Breast epithelium (tissue), 3 donors: ENCODE measurements around the gene WFDC2.

ENCODE experiments used
- CTCF ChIP-seq, 3 donors: fragments of 450-650 bp; IDR thresholded peaks; one replicate each; pipeline ENCODE4 v1.5.1; 2016 to 2017; ENCODE audit warnings: antibody characterized with exemption in 3 of 3, mild to moderate bottlenecking in 3 of 3, moderate library complexity in 3 of 3
- POLR2A ChIP-seq: fragments of 450-650 bp; IDR thresholded peaks from one replicate; pipeline ENCODE4 v1.6.1; 2016; ENCODE audit warnings: antibody characterized with exemption, mild to moderate bottlenecking, moderate library complexity

GRCh38 chr20:45515147-45515913, 45.8 kb downstream of the WFDC2 start, which contains the start of gene SPINT3:
- no peak for TF ChIP-seq CTCF (IDR thresholded peaks at IDR 0.05)
- no peak for TF ChIP-seq POLR2A
